ENCODE results near the gene ZNF343.

The ZNF343 gene

GRCh38 chr20:2473516-2473915, 35.2 kb downstream of the ZNF343 start:
- no peak for DNase-seq (ENCODE audit: low read depth)

GRCh38 chr20:2470423-2471193, 38.1 kb downstream of the ZNF343 start, which contains the start of gene SNRPB:
Gene SNRPB, minus strand, starts transcription at chr20:2470789. Its CDS starts 99 bp downstream, at chr20:2470690.
- DNase-seq (ENCODE audit: low read depth): peak; percentile 98

GRCh38 chr20:2469991-2470422, 38.7 kb downstream of the ZNF343 start:
- DNase-seq (ENCODE audit: low read depth): no peak

GRCh38 chr20:2468581-2469407, 39.9 kb downstream of the ZNF343 start:
- DNase-seq (ENCODE audit: low read depth): no peak

GRCh38 chr20:2467412-2467811, 41.3 kb downstream of the ZNF343 start:
- no peak for DNase-seq (ENCODE audit: low read depth)

- no peak for DNase-seq (ENCODE audit: low read depth)
Measured at GRCh38 chr20:2465100-2465499, 43.6 kb downstream of the ZNF343 start.

GRCh38 chr20:2463616-2464365, 44.9 kb downstream of the ZNF343 start:
- DNase-seq (ENCODE audit: low read depth): no peak

- DNase-seq (ENCODE audit: low read depth): no peak
Measured at GRCh38 chr20:2462484-2462883, 46.2 kb downstream of the ZNF343 start.

- no peak for DNase-seq (ENCODE audit: low read depth)
Measured at GRCh38 chr20:2460752-2461424, 47.8 kb downstream of the ZNF343 start.

- DNase-seq (ENCODE audit: low read depth): no peak
Measured at GRCh38 chr20:2459981-2460751, 48.5 kb downstream of the ZNF343 start.

- no peak for DNase-seq (ENCODE audit: low read depth)
Measured at GRCh38 chr20:2458919-2459499, 49.7 kb downstream of the ZNF343 start.

GRCh38 chr20:2455771-2456497, 52.8 kb downstream of the ZNF343 start:
- no peak for DNase-seq (ENCODE audit: low read depth)

GRCh38 chr20:2453792-2454191, 54.9 kb downstream of the ZNF343 start:
- DNase-seq (ENCODE audit: low read depth): no peak

- DNase-seq (ENCODE audit: low read depth): peak; percentile 65
Measured at GRCh38 chr20:2451939-2452732, 56.6 kb downstream of the ZNF343 start.

GRCh38 chr20:2451422-2451821, 57.3 kb downstream of the ZNF343 start:
- no peak for DNase-seq (ENCODE audit: low read depth)

- DNase-seq (ENCODE audit: low read depth): no peak
Measured at GRCh38 chr20:2449386-2449785, 59.3 kb downstream of the ZNF343 start.

GRCh38 chr20:2446845-2447244, 61.9 kb downstream of the ZNF343 start:
- no peak for DNase-seq (ENCODE audit: low read depth)

Measured in stromal cell of bone marrow (primary cell).